Measurements from ENCODE around the gene SCRN1.

Gene SCRN1

DNA sequence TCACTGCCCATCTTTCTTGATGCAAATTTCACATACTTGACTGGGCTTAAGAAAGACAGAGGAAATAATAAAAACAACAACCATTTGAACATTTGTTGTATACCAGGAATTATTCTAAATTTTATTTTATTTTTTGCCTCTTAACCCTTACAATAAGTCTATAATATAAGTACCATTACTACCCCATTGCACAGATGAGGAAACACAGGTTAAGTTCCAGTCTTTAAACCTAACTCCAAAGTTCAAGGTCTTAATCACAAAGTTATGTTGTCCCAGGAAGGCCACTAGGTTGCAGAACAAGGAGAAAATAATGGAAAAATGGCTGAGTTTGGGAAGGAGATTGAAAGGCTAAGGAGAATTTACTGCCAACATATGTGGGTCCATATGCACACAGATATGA lies 33.4 kb upstream of the SCRN1 start:
- H3K27ac ChIP-seq: no peak overlapping the region
- TF ChIP-seq, protein P1, sequence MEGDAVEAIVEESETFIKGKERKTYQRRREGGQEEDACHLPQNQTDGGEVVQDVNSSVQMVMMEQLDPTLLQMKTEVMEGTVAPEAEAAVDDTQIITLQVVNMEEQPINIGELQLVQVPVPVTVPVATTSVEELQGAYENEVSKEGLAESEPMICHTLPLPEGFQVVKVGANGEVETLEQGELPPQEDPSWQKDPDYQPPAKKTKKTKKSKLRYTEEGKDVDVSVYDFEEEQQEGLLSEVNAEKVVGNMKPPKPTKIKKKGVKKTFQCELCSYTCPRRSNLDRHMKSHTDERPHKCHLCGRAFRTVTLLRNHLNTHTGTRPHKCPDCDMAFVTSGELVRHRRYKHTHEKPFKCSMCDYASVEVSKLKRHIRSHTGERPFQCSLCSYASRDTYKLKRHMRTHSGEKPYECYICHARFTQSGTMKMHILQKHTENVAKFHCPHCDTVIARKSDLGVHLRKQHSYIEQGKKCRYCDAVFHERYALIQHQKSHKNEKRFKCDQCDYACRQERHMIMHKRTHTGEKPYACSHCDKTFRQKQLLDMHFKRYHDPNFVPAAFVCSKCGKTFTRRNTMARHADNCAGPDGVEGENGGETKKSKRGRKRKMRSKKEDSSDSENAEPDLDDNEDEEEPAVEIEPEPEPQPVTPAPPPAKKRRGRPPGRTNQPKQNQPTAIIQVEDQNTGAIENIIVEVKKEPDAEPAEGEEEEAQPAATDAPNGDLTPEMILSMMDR (IDR thresholded peaks at IDR 0.05): no peak
- no peak for TF ChIP-seq ZFX (IDR thresholded peaks at IDR 0.05; ENCODE audit: borderline replicate concordance)

DNA sequence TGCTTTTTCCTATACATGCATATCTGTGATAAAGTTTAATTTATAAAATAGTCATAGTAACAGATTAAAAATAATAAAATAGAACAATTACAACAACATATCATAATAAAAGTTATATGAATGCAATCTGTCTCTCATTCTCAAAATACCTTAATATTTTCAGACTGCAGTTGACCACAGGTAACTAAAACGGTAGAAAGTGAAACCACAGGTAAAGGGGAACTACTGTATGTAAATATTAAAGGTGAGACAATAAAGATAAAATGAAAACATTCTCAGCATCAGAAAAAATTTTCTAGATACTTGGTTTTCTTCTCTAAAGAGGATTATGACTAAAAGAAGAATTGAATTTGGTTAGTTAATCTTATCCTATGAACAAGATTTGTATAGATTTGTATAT lies 30.9 kb upstream of the SCRN1 start:
- no peak overlapping the region for H3K27ac ChIP-seq
- no peak for TF ChIP-seq ZFX (IDR thresholded peaks at IDR 0.05; ENCODE audit: borderline replicate concordance)
- TF ChIP-seq, protein P1 (IDR thresholded peaks at IDR 0.05): no peak

DNA sequence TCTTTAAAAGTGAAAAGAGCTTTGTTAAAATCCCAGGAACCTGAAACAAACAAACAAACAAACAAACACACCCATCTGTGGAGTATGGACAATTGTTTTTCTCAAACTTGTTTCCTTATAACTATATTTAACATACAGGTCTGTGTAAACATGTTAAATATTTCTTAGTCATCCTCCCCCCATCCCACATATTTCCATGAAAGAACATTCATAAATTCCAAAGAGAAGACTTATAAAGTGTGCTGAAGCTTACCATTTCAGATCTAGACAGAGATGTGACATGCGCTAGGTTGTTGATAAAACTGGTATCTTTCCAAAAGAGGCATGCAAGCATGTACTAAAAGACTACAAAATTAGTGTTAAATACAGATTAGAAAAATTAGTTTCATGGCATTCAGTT lies 30.4 kb upstream of the SCRN1 start:
- no peak for TF ChIP-seq ZFX (IDR thresholded peaks at IDR 0.05; ENCODE audit: borderline replicate concordance)
- TF ChIP-seq, protein P1 (IDR thresholded peaks at IDR 0.05): no peak
- H3K27ac ChIP-seq: no peak overlapping the region

DNA sequence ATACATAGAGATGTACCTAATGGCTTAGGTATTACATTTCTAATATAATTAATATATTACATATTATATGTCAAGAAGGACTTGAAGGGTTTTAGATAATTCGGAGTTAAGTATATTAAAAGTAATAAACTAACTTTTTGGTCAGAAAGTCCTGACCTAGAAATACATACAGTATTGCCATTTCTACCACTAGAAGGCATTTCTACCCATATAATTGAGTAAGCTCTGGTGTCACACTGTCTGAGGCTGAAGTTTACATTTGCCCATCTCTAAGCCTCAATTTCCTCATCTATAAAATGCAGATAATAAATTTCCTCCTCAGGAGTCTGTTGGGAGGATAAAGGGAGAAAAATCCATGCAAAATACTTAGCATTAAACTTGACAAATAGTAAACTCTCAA lies 29.8 kb upstream of the SCRN1 start:
- TF ChIP-seq, protein P1 (IDR thresholded peaks at IDR 0.05): no peak
- no peak for TF ChIP-seq ZFX (IDR thresholded peaks at IDR 0.05; ENCODE audit: borderline replicate concordance)
- H3K27ac ChIP-seq: no peak overlapping the region

DNA sequence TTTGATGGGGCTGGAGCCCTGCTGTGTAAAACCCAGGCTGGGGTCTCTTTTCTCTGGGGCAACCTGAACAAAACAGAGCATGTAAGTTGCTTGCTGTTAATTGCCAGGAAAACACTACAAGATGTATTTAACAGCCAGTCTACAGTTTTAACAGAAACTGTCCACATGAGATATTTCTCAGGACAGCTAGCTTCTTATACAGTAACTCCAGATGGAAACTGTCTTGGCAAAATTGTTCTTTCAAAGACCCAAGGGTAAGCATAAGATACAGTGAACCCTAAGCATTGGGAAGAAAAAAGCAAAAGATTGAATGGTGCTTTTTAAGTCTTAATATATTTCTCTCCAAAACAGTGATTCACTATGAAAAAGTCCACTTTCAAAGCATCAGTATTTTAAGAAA lies 28.9 kb upstream of the SCRN1 start:
- TF ChIP-seq, protein P1 (IDR thresholded peaks at IDR 0.05): no peak
- TF ChIP-seq ZFX (IDR thresholded peaks at IDR 0.05; ENCODE audit: borderline replicate concordance): no peak

DNA sequence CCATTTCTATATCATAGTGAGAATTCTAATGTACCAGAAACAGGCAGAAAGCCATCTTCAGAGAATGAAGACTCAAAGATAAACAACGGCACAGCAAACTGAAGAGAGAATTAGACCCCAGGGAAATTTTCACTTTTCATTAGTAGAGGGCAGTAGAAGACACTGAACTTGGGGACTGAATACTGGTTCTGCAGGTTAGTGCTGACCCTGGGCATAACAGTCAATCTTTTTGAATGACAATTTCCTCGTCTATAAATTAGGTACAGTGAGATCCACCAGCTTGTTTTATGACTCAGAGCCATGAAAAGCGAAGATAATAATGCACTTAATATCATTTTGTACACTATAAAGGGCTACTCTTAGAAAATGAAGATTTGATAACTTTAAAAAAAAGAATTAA lies 23.2 kb upstream of the SCRN1 start:
- no peak overlapping the region for H3K27ac ChIP-seq
- TF ChIP-seq ZFX (IDR thresholded peaks at IDR 0.05; ENCODE audit: borderline replicate concordance): no peak
- TF ChIP-seq, protein P1 (IDR thresholded peaks at IDR 0.05): no peak

More for the DNA sequence above, 28.9 kb upstream of the SCRN1 start:
- no peak overlapping the region for H3K27ac ChIP-seq

DNA sequence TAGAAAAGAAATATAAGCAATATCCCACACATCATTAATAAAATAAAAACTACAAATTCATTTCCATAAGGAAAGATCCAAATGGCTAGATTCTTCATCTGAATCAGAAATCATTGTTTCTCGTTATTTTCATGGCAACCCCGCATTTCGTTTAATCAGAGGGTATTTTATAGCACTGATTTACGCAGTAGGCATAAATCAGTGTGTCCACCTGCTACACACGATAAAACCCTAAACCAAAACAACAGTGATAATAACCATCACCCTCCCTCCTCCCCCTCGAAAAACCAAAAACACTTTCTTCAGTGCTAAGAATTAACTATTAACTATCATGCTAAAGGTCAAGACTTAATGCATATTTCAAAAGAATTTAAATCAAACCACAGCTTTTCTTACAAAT lies 20.4 kb upstream of the SCRN1 start:
- no peak overlapping the region for H3K27ac ChIP-seq
- TF ChIP-seq, protein P1 (IDR thresholded peaks at IDR 0.05): no peak
- TF ChIP-seq ZFX (IDR thresholded peaks at IDR 0.05; ENCODE audit: borderline replicate concordance): no peak
